Activated T-helper 17 cell treated with anti-CD3 and anti-CD28 coated beads, Interleukin-2, amount 50 U/mL, for 72 hours (primary cell): ENCODE measurements around the gene GSTA5. TPM values are rescaled to one million over a fixed set of nuclear protein-coding genes. Genes with fewer than 3 reads are reported as not detected.
"Not testable (repeated sequence)": the region's sequence is repeated elsewhere in the genome, so short reads cannot be mapped to it uniquely, and the experiment has no call there.

ENCODE experiments used
- ATAC-seq: fragments of 150-1000 bp; cut with Tn5 transposase; replicated peaks from 2 replicates; pipeline ENCODE4 v1.10.0; 2021; ENCODE audit warnings: mild to moderate bottlenecking, moderate library complexity
- H3K27ac Mint-ChIP-seq: one replicate; pipeline ENCODE4 v1.8.0; 2022; ENCODE audit warnings: mixed read lengths
- H3K27me3 Mint-ChIP-seq: one replicate; pipeline ENCODE4 v1.8.0; 2022; ENCODE audit warnings: mixed read lengths
- H3K36me3 Mint-ChIP-seq: one replicate; pipeline ENCODE4 v1.8.0; 2022; ENCODE audit warnings: low read depth, mild to moderate bottlenecking, mixed read lengths
- H3K4me1 Mint-ChIP-seq: one replicate; pipeline ENCODE4 v1.8.0; 2022; ENCODE audit warnings: mixed read lengths
- H3K4me3 Mint-ChIP-seq: one replicate; pipeline ENCODE4 v1.8.0; 2022; ENCODE audit warnings: mild to moderate bottlenecking, mixed read lengths
- H3K9me3 Mint-ChIP-seq: one replicate; pipeline ENCODE4 v1.8.0; 2022; ENCODE audit warnings: mixed read lengths
- total RNA-seq, 2 donors: library from RNA; stranded (reverse); gene quantifications; one replicate each; pipeline ENCODE4 v1.2.3, GENCODE V29; 2022

GSTA5 gene
- total RNA-seq, 2 donors from 2014 or later: not detected

DNA sequence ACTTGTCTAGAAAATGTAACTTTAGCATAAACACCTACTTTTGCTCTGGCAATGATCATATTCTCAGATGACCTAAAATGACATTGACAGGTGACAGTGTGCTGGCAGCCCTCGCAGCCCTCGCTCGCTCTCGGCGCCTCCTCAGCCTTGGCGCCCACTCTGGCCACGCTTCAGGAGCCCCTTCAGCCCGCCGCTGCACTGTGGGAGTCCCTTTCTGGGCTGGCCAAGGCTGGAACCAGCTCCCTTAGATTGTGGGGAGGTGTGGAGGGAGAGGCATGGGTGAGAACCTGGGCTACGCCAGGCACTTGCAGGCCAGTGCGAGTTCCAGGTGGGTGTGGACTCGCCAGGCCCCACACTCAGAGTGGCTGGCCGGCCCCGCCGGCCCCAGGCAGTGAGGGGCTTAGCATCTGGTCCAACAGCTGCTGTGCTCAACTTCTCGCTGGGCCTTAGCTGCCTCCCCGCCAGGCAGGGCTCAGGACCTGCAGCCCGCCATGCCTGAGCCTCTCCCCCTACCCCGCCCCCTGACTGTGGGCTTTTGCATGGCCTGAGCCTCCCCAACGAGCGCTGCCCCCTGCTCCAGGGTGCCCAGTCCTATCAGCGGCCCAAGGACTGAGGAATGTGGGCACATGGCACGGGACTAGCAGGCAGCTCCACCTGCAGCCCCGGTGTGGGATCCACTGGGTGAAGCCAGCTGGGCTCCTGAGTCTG lies 54.2 kb downstream of the GSTA5 start:
- Mint-ChIP-seq H3K27me3 (peaks cover 26% of the 10 kb centered on the region), H3K9me3 (peaks cover 4% of the 10 kb centered on the region), H3K4me1 (no peaks in the 10 kb centered on the region), H3K27ac (no peak overlapping the region), H3K4me3 (no peak overlapping the region), H3K36me3 (no peaks in the 10 kb centered on the region)
- ATAC-seq: no peak

- not testable (repeated sequence) for H3K9me3 Mint-ChIP-seq, H3K36me3 Mint-ChIP-seq, H3K4me3 Mint-ChIP-seq, H3K4me1 Mint-ChIP-seq, H3K27ac Mint-ChIP-seq, ATAC-seq
- H3K27me3 Mint-ChIP-seq: peaks cover 40% of the 10 kb centered on the region
Measured at GRCh38 chr6:52782696-52783274, 57.8 kb downstream of the GSTA5 start.

- not testable (repeated sequence) for H3K4me3 Mint-ChIP-seq, H3K27ac Mint-ChIP-seq, H3K9me3 Mint-ChIP-seq, H3K36me3 Mint-ChIP-seq, ATAC-seq, H3K4me1 Mint-ChIP-seq
- H3K27me3 Mint-ChIP-seq: peaks cover 40% of the 10 kb centered on the region
Measured at GRCh38 chr6:52782209-52782608, 58.4 kb downstream of the GSTA5 start.

Other genes starting within 250 kb of the GSTA5 start
- 10 to 100 TPM; 14.1 to 20.3 TPM for gene TMEM14A, start 169.7 kb downstream of the GSTA5 start, total RNA-seq
- not detected for gene GSTA2, start 77.3 kb downstream of the GSTA5 start, total RNA-seq
- not detected for gene GSTA1, start 37.0 kb downstream of the GSTA5 start, total RNA-seq
- gene GSTA3, start 68.9 kb upstream of the GSTA5 start, total RNA-seq: not detected
- 1 to 10 TPM in 1 of 2 donors, under 1 TPM in 1; 0.56 to 5.2 TPM for gene GSTA4, start 154.5 kb upstream of the GSTA5 start, total RNA-seq
- gene CILK1, start 221.0 kb upstream of the GSTA5 start, total RNA-seq: 1 to 10 TPM; 3.8 to 6.2 TPM
- gene FBXO9, start 224.6 kb upstream of the GSTA5 start, total RNA-seq: 10 to 100 TPM; 53.2 to 58.2 TPM